Pancreas (tissue), 10 donors: ENCODE results near the gene PRKD1. TPM values are rescaled to one million over a fixed set of nuclear protein-coding genes. Genes with fewer than 3 reads are reported as not detected.

Experiments used
- ATAC-seq, 4 donors: fragments of 200-7000 bp; cut with Tn5 transposase; one replicate each; pipeline versions ENCODE4 v1.8.0 to v1.9.1; 2020; ENCODE audit warnings: mild to moderate bottlenecking in 4 of 4, moderate library complexity in 4 of 4
- DNase-seq, 6 donors: peaks; one replicate each; pipeline ENCODE4 v3.0.0-alpha.2; 2020
- FAIRE-seq: peaks from 2 replicates; lab custom pipeline; 2012; peaks lifted over from hg19 to GRCh38; lab: Jason Lieb, UNC
- H3K27ac ChIP-seq, 4 donors: fragments of 200-600 bp; sonication (generic); 1 replicate in 3 of 4; 2 replicates in 1 of 4; pipeline versions ENCODE4 v1.5.0 to v1.8.0; 2020
- H3K27me3 ChIP-seq, 4 donors: fragments of 200-600 bp; one replicate each; pipeline ENCODE4 v1.8.0; 2021
- H3K36me3 ChIP-seq, 3 donors: fragments of 200-600 bp; sonication (generic) in 1 of 3; one replicate each; pipeline versions ENCODE4 v1.5.0 to v1.8.0; 2020 to 2021
- H3K4me1 ChIP-seq, 3 donors: fragments of 200-600 bp; one replicate each; pipeline ENCODE4 v1.8.0; 2021
- H3K4me3 ChIP-seq, 4 donors: fragments of 200-600 bp; sonication (generic) in 2 of 4; one replicate each; pipeline versions ENCODE4 v1.5.0 to v1.8.0; 2020 to 2021
- H3K9me3 ChIP-seq, 4 donors: fragments of 200-600 bp; one replicate each; pipeline ENCODE4 v1.8.0; 2021
- WGBS, 2 donors: extraction: QIAGEN DNeasy Blood & Tissue Kit; methylation state at CpG; one replicate each; pipeline ENCODE4 v1.1.7; 2013; 5-methylcytosine and 5-hydroxymethylcytosine counted together
- intact Hi-C, 3 donors: fragments of 100-400 bp; cut with DNase I; formaldehyde crosslinking; loops; one replicate each; pipeline versions ENCODE4 v1.11.1 to v1.14.2; 2022
- polyA plus RNA-seq, 2 donors: library from polyadenylated mRNA; stranded (reverse); fragments of 200-250 nt; gene quantifications; one replicate each; pipeline ENCODE4 v1.2.3, GENCODE V29; 2013
- total RNA-seq, 6 donors: library from RNA; stranded (reverse); fragmentation: NEBNext Ultra II Directional in 4 of 6; extraction: Animal tissue kit (Norgen Biotek cat#: 25700) in 4 of 6; gene quantifications; one replicate each; pipeline versions ENCODE4 v1.2.1 to v1.2.4, GENCODE V29; 2021 to 2023
- TF ChIP-seq, protein P1 (sequence below), 4 donors: fragments of 200-600 bp; sonication (generic) in 3 of 4; IDR thresholded peaks; one replicate each; pipeline versions ENCODE4 v1.5.0 to v1.8.0; 2021; ENCODE audit warnings: antibody characterized with exemption in 4 of 4
- donor health status: healthy with polysubstance abuse.
- donor health status: DM: no; HTN: no; CAD: no; lungs with moderate emphysema.
- donor health status: DM: no; HTN: no; CAD: no.
- donor health status: control.
- donor health status: control.
- donor health status: Bipolar disorder and iron deficiency.
- donor health status: DM: yes; HTN: yes; CAD: no.
- donor health status: DM: no; HTN: no; CAD: no.
- donor health status: DM: no; HTN: no; CAD: no.
- donor health status: DM: yes; HTN: yes; CAD: no.

The PRKD1 gene
- total and polyA plus RNA-seq, 8 donors, result 3.1 to 13.2 (median 4.2) TPM

- DNase-seq, result no peak
- FAIRE-seq, result no peak
- TF ChIP-seq, protein P1, sequence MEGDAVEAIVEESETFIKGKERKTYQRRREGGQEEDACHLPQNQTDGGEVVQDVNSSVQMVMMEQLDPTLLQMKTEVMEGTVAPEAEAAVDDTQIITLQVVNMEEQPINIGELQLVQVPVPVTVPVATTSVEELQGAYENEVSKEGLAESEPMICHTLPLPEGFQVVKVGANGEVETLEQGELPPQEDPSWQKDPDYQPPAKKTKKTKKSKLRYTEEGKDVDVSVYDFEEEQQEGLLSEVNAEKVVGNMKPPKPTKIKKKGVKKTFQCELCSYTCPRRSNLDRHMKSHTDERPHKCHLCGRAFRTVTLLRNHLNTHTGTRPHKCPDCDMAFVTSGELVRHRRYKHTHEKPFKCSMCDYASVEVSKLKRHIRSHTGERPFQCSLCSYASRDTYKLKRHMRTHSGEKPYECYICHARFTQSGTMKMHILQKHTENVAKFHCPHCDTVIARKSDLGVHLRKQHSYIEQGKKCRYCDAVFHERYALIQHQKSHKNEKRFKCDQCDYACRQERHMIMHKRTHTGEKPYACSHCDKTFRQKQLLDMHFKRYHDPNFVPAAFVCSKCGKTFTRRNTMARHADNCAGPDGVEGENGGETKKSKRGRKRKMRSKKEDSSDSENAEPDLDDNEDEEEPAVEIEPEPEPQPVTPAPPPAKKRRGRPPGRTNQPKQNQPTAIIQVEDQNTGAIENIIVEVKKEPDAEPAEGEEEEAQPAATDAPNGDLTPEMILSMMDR (IDR thresholded peaks at IDR 0.05), result no peak
- no peaks in the 10 kb centered on the region for H3K36me3 ChIP-seq
- no peaks in the 10 kb centered on the region for H3K4me1 ChIP-seq
- H3K27me3 ChIP-seq, result no peaks in the 10 kb centered on the region
- no peak for ATAC-seq
- no peak overlapping the region for H3K4me3 ChIP-seq
- intact Hi-C loops, result no loop called here
- no peak overlapping the region for H3K27ac ChIP-seq
- H3K9me3 ChIP-seq, result no peaks in the 10 kb centered on the region
Measured at GRCh38 chr14:29802211-29802610, 125.4 kb downstream of the PRKD1 start.

GRCh38 chr14:29800961-29801360 is 126.7 kb downstream of the PRKD1 start:
- Histone ChIP-seq H3K4me3 (no peak overlapping the region), H3K4me1 (no peaks in the 10 kb centered on the region), H3K27me3 (no peaks in the 10 kb centered on the region), H3K27ac (no peak overlapping the region), H3K9me3 (no peaks in the 10 kb centered on the region), H3K36me3 (no peaks in the 10 kb centered on the region)
- DNase-seq (no peak), ATAC-seq (no peak), FAIRE-seq (no peak)
- intact Hi-C loops, result no loop called here
- TF ChIP-seq, protein P1 (IDR thresholded peaks at IDR 0.05), result peak in 1 of 4 donors; percentile 17

- ATAC-seq (no peak), FAIRE-seq (no peak), DNase-seq (no peak)
- Histone ChIP-seq H3K9me3 (no peaks in the 10 kb centered on the region), H3K4me3 (no peak overlapping the region), H3K27ac (no peak overlapping the region), H3K4me1 (no peaks in the 10 kb centered on the region), H3K27me3 (no peaks in the 10 kb centered on the region), H3K36me3 (no peaks in the 10 kb centered on the region)
- intact Hi-C loops, result no loop called here
- WGBS, 2 donors, result 91% methylated on average over 6 of the region's 6 CpGs
- TF ChIP-seq, protein P1 (IDR thresholded peaks at IDR 0.05), result no peak
Measured at GRCh38 chr14:29799464-29800095, 128.1 kb downstream of the PRKD1 start.

- H3K27ac ChIP-seq, result no peak overlapping the region
- ATAC-seq (no peak), FAIRE-seq (no peak), DNase-seq (no peak)
- TF ChIP-seq, protein P1 (IDR thresholded peaks at IDR 0.05), result no peak
- WGBS, 2 donors, result 80 to 89% methylated on average over 2 of the region's 2 CpGs
- H3K36me3 ChIP-seq, result no peaks in the 10 kb centered on the region
- H3K4me1 ChIP-seq, result no peaks in the 10 kb centered on the region
- no peaks in the 10 kb centered on the region for H3K27me3 ChIP-seq
- H3K9me3 ChIP-seq, result no peaks in the 10 kb centered on the region
- intact Hi-C loops, result no loop called here
- no peak overlapping the region for H3K4me3 ChIP-seq
Measured at GRCh38 chr14:29798811-29799210, 128.8 kb downstream of the PRKD1 start.

GRCh38 chr14:29798108-29798663 is 129.5 kb downstream of the PRKD1 start:
- Histone ChIP-seq H3K27ac (no peak overlapping the region), H3K36me3 (no peaks in the 10 kb centered on the region), H3K27me3 (no peaks in the 10 kb centered on the region), H3K9me3 (no peaks in the 10 kb centered on the region), H3K4me1 (no peaks in the 10 kb centered on the region), H3K4me3 (no peak overlapping the region)
- FAIRE-seq, result no peak
- TF ChIP-seq, protein P1 (IDR thresholded peaks at IDR 0.05), result no peak
- DNase-seq, result no peak
- intact Hi-C loops, result no loop called here
- no peak for ATAC-seq
- WGBS, 2 donors, result 97 to 100% methylated on average over 2 of the region's 2 CpGs
